WTC11 (cell line): ENCODE measurements around the gene PLD3. TPM values are rescaled to one million over a fixed set of nuclear protein-coding genes. Genes with fewer than 3 reads are reported as not detected.

ENCODE experiments used
- ATAC-seq: fragments of 200-7000 bp; cut with Tn5 transposase; 2 replicates; pipeline ENCODE4 v1.10.0; 2021; ENCODE audit warnings: mild to moderate bottlenecking, moderate library complexity
- CTCF ChIA-PET: fragments of 300-600 bp; sonication (Branson Sonifier 250); formaldehyde crosslinking; loops from one replicate; lab custom pipeline; 2021; ENCODE audit warnings: antibody characterized with exemption; lab: Charles Lee
- POLR2A ChIA-PET: fragments of 350-600 bp; sonication (Branson Sonifier 250); formaldehyde crosslinking; loops from one replicate; lab custom pipeline; 2021; ENCODE audit warnings: antibody characterized with exemption; lab: Charles Lee
- DNase-seq: peaks from one replicate; pipeline ENCODE4 v3.0.0; 2021; ENCODE audit warnings: low spot score
- H3K27ac Mint-ChIP-seq: 2 replicates; pipeline ENCODE4 v1.8.0; 2021; ENCODE audit warnings: mixed read lengths
- H3K27me3 Mint-ChIP-seq: 2 replicates; pipeline ENCODE4 v1.8.0; 2021; ENCODE audit warnings: low read depth, mild to moderate bottlenecking, moderate library complexity, mixed read lengths
- H3K36me3 Mint-ChIP-seq: 2 replicates; pipeline ENCODE4 v1.8.0; 2021; ENCODE audit warnings: mixed read lengths
- H3K4me1 Mint-ChIP-seq: 2 replicates; pipeline ENCODE4 v1.8.0; 2022; ENCODE audit warnings: mixed read lengths
- H3K4me3 Mint-ChIP-seq: 2 replicates; pipeline ENCODE4 v1.8.0; 2021; ENCODE audit warnings: mild to moderate bottlenecking, moderate library complexity, mixed read lengths
- H3K9me3 Mint-ChIP-seq: 2 replicates; pipeline ENCODE4 v1.8.0; 2021; ENCODE audit warnings: mixed read lengths
- PRRX2 ChIP-seq: fragments of 250-450 bp; sonication (Bioruptor Pico); IDR thresholded peaks from 2 replicates; pipeline ENCODE4 v1.8.0; 2021; ENCODE audit warnings: mild to moderate bottlenecking
- RELA ChIP-seq: sonication (generic); formaldehyde crosslinking; IDR thresholded peaks from 2 replicates; pipeline ENCODE4 v1.8.1; 2022; ENCODE audit warnings: missing genetic modification reagents, mild to moderate bottlenecking, borderline replicate concordance
- TP53 ChIP-seq: sonication (generic); formaldehyde crosslinking; IDR thresholded peaks from 2 replicates; pipeline ENCODE4 v1.8.1; 2023; ENCODE audit warnings: mild to moderate bottlenecking, missing genetic modification reagents
- total RNA-seq: library from RNA; stranded (reverse); gene quantifications from 3 replicates; pipeline ENCODE4 v1.2.3, GENCODE V29; 2021
- TF ChIP-seq, protein P1 (sequence below): sonication (generic); formaldehyde crosslinking; IDR thresholded peaks from 2 replicates; pipeline ENCODE4 v1.8.1; 2022; ENCODE audit warnings: low read depth, missing genetic modification reagents, borderline replicate concordance
- TF ChIP-seq, protein P2 (sequence below): sonication (generic); formaldehyde crosslinking; IDR thresholded peaks from 2 replicates; pipeline ENCODE4 v1.8.1; 2023; ENCODE audit warnings: mild to moderate bottlenecking, moderate library complexity, missing genetic modification reagents
- TF ChIP-seq, protein P3 (sequence below): fragments of 200-600 bp; IDR thresholded peaks from 2 replicates; pipeline ENCODE4 v1.8.0; 2022; ENCODE audit warnings: antibody characterized with exemption
- TF ChIP-seq, protein P4 (sequence below): sonication (generic); formaldehyde crosslinking; IDR thresholded peaks from 2 replicates; pipeline ENCODE4 v1.8.1; 2022; ENCODE audit warnings: missing genetic modification reagents, borderline replicate concordance
- TF ChIP-seq, protein P5 (sequence below): fragments of 250-450 bp; sonication (Bioruptor Pico); IDR thresholded peaks from 2 replicates; pipeline ENCODE4 v1.9.0; 2021; ENCODE audit warnings: mild to moderate bottlenecking
- TF ChIP-seq, protein P6 (sequence below): fragments of 250-450 bp; sonication (Bioruptor Pico); IDR thresholded peaks from 2 replicates; pipeline ENCODE4 v1.9.0; 2021; ENCODE audit warnings: mild to moderate bottlenecking
- TF ChIP-seq, protein P7 (sequence below): sonication (generic); formaldehyde crosslinking; IDR thresholded peaks from 2 replicates; pipeline ENCODE4 v1.8.1; 2023; ENCODE audit warnings: mild to moderate bottlenecking, missing genetic modification reagents, borderline replicate concordance

PLD3 gene
- total RNA-seq, 1 experiment from 2014 or later, result 190 TPM

DNA sequence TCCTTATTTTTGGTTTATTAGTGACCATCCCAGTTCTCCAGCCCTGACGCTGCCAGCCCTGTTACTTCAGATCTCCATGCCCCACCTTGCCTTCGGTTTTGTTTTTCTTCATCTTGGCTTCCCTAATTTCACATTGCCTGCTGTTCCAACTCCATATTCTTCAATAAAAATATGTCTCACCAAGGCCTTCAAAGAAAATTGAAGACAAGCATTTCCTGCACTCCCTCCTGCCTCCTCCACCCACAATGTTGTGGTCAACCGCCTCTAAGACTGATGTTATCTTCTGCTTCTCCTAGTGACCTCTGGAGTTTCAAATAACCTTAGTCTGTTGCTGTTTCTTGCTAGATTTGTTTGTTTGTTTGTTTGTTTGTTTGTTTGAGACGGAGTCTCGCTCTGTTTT is 14.6 kb downstream of the PLD3 start:
- H3K4me3 Mint-ChIP-seq, result no peak overlapping the region
- DNase-seq, result no peak
- peaks cover 12% of the 10 kb centered on the region for H3K4me1 Mint-ChIP-seq
- H3K36me3 Mint-ChIP-seq, result peaks cover 3% of the 10 kb centered on the region; the same call in 1 of the 2 replicates
- TF ChIP-seq, protein P1, sequence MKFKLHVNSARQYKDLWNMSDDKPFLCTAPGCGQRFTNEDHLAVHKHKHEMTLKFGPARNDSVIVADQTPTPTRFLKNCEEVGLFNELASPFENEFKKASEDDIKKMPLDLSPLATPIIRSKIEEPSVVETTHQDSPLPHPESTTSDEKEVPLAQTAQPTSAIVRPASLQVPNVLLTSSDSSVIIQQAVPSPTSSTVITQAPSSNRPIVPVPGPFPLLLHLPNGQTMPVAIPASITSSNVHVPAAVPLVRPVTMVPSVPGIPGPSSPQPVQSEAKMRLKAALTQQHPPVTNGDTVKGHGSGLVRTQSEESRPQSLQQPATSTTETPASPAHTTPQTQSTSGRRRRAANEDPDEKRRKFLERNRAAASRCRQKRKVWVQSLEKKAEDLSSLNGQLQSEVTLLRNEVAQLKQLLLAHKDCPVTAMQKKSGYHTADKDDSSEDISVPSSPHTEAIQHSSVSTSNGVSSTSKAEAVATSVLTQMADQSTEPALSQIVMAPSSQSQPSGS (CRISPR knock-in tag), result no peak
- TF ChIP-seq, protein P2, sequence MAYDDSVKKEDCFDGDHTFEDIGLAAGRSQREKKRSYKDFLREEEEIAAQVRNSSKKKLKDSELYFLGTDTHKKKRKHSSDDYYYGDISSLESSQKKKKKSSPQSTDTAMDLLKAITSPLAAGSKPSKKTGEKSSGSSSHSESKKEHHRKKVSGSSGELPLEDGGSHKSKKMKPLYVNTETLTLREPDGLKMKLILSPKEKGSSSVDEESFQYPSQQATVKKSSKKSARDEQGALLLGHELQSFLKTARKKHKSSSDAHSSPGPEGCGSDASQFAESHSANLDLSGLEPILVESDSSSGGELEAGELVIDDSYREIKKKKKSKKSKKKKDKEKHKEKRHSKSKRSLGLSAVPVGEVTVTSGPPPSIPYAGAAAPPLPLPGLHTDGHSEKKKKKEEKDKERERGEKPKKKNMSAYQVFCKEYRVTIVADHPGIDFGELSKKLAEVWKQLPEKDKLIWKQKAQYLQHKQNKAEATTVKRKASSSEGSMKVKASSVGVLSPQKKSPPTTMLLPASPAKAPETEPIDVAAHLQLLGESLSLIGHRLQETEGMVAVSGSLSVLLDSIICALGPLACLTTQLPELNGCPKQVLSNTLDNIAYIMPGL (CRISPR knock-in tag), result no peak
- TF ChIP-seq TP53 (CRISPR knock-in tag) (no peak), RELA (CRISPR knock-in tag) (no peak), PRRX2 (CRISPR knock-in tag) (no peak)
- TF ChIP-seq, protein P3, sequence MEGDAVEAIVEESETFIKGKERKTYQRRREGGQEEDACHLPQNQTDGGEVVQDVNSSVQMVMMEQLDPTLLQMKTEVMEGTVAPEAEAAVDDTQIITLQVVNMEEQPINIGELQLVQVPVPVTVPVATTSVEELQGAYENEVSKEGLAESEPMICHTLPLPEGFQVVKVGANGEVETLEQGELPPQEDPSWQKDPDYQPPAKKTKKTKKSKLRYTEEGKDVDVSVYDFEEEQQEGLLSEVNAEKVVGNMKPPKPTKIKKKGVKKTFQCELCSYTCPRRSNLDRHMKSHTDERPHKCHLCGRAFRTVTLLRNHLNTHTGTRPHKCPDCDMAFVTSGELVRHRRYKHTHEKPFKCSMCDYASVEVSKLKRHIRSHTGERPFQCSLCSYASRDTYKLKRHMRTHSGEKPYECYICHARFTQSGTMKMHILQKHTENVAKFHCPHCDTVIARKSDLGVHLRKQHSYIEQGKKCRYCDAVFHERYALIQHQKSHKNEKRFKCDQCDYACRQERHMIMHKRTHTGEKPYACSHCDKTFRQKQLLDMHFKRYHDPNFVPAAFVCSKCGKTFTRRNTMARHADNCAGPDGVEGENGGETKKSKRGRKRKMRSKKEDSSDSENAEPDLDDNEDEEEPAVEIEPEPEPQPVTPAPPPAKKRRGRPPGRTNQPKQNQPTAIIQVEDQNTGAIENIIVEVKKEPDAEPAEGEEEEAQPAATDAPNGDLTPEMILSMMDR, result no peak
- TF ChIP-seq, protein P4, sequence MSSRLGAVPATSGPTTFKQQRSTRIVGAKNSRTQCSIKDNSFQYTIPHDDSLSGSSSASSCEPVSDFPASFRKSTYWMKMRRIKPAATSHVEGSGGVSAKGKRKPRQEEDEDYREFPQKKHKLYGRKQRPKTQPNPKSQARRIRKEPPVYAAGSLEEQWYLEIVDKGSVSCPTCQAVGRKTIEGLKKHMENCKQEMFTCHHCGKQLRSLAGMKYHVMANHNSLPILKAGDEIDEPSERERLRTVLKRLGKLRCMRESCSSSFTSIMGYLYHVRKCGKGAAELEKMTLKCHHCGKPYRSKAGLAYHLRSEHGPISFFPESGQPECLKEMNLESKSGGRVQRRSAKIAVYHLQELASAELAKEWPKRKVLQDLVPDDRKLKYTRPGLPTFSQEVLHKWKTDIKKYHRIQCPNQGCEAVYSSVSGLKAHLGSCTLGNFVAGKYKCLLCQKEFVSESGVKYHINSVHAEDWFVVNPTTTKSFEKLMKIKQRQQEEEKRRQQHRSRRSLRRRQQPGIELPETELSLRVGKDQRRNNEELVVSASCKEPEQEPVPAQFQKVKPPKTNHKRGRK (CRISPR knock-in tag), result no peak
- TF ChIP-seq, protein P5, sequence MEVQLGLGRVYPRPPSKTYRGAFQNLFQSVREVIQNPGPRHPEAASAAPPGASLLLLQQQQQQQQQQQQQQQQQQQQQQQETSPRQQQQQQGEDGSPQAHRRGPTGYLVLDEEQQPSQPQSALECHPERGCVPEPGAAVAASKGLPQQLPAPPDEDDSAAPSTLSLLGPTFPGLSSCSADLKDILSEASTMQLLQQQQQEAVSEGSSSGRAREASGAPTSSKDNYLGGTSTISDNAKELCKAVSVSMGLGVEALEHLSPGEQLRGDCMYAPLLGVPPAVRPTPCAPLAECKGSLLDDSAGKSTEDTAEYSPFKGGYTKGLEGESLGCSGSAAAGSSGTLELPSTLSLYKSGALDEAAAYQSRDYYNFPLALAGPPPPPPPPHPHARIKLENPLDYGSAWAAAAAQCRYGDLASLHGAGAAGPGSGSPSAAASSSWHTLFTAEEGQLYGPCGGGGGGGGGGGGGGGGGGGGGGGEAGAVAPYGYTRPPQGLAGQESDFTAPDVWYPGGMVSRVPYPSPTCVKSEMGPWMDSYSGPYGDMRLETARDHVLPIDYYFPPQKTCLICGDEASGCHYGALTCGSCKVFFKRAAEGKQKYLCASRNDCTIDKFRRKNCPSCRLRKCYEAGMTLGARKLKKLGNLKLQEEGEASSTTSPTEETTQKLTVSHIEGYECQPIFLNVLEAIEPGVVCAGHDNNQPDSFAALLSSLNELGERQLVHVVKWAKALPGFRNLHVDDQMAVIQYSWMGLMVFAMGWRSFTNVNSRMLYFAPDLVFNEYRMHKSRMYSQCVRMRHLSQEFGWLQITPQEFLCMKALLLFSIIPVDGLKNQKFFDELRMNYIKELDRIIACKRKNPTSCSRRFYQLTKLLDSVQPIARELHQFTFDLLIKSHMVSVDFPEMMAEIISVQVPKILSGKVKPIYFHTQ (CRISPR knock-in tag), result no peak
- TF ChIP-seq, protein P6, sequence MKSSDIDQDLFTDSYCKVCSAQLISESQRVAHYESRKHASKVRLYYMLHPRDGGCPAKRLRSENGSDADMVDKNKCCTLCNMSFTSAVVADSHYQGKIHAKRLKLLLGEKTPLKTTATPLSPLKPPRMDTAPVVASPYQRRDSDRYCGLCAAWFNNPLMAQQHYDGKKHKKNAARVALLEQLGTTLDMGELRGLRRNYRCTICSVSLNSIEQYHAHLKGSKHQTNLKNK (CRISPR knock-in tag), result no peak
- TF ChIP-seq, protein P7, sequence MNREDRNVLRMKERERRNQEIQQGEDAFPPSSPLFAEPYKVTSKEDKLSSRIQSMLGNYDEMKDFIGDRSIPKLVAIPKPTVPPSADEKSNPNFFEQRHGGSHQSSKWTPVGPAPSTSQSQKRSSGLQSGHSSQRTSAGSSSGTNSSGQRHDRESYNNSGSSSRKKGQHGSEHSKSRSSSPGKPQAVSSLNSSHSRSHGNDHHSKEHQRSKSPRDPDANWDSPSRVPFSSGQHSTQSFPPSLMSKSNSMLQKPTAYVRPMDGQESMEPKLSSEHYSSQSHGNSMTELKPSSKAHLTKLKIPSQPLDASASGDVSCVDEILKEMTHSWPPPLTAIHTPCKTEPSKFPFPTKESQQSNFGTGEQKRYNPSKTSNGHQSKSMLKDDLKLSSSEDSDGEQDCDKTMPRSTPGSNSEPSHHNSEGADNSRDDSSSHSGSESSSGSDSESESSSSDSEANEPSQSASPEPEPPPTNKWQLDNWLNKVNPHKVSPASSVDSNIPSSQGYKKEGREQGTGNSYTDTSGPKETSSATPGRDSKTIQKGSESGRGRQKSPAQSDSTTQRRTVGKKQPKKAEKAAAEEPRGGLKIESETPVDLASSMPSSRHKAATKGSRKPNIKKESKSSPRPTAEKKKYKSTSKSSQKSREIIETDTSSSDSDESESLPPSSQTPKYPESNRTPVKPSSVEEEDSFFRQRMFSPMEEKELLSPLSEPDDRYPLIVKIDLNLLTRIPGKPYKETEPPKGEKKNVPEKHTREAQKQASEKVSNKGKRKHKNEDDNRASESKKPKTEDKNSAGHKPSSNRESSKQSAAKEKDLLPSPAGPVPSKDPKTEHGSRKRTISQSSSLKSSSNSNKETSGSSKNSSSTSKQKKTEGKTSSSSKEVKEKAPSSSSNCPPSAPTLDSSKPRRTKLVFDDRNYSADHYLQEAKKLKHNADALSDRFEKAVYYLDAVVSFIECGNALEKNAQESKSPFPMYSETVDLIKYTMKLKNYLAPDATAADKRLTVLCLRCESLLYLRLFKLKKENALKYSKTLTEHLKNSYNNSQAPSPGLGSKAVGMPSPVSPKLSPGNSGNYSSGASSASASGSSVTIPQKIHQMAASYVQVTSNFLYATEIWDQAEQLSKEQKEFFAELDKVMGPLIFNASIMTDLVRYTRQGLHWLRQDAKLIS, result no peak
- peaks cover 5% of the 10 kb centered on the region; the same call in 1 of the 2 replicates for H3K27me3 Mint-ChIP-seq
- H3K9me3 Mint-ChIP-seq, result no peaks in the 10 kb centered on the region
- ChIA-PET CTCF (no interaction called here), POLR2A (no interaction called here)
- H3K27ac Mint-ChIP-seq, result peak overlapping the region; percentile 42
- no peak for ATAC-seq
